CD14-positive monocyte (primary cell): Measurements from ENCODE around the gene RPSA. TPM values are rescaled to one million over a fixed set of nuclear protein-coding genes. Genes with fewer than 3 reads are reported as not detected.
"Not testable (repeated sequence)": the region's sequence is repeated elsewhere in the genome, so short reads cannot be mapped to it uniquely, and the experiment has no call there.

Experiments
- DNase-seq, 3 donors: peaks; one replicate each; pipeline ENCODE4 v3.0.0-alpha.2; 2011 to 2022
- H2AFZ ChIP-seq: 2 replicates; pipeline ENCODE4 v1.6.0; 2012; ENCODE audit warnings: mild to moderate bottlenecking, low read depth, low read length, inconsistent platforms; ENCODE audit not compliant: insufficient read depth, poor library complexity, severe bottlenecking
- H3K27ac ChIP-seq, 2 donors: 1 replicate in 1 of 2; 2 replicates in 1 of 2; pipeline ENCODE4 v1.5.1; 2012 to 2013; ENCODE audit warnings: low read length in 2 of 2, control low read depth in 1 of 2, inconsistent platforms in 1 of 2, low read depth in 1 of 2, mild to moderate bottlenecking in 1 of 2
- H3K27me3 ChIP-seq, 2 donors: one replicate each; pipeline versions ENCODE4 v1.6.0 to v1.6.1; 2011 to 2013; ENCODE audit warnings: low read length in 2 of 2; ENCODE audit not compliant: control insufficient read depth in 2 of 2, insufficient read depth in 2 of 2
- H3K36me3 ChIP-seq, 2 donors: replicated peaks in 1 of 2; 1 replicate in 1 of 2; 2 replicates in 1 of 2; pipeline versions ENCODE4 v1.5.1 to v1.6.1; 2012 to 2013; ENCODE audit warnings: low read length in 2 of 2, control low read depth in 1 of 2, inconsistent platforms in 1 of 2, mild to moderate bottlenecking in 1 of 2; ENCODE audit not compliant: insufficient read depth in 2 of 2, control insufficient read depth in 1 of 2
- H3K4me1 ChIP-seq, 2 donors: 1 replicate in 1 of 2; 2 replicates in 1 of 2; pipeline versions ENCODE4 v1.5.1 to v1.6.1; 2012 to 2013; ENCODE audit warnings: low read length in 2 of 2, control low read depth in 1 of 2, inconsistent platforms in 1 of 2, mild to moderate bottlenecking in 1 of 2, moderate library complexity in 1 of 2; ENCODE audit not compliant: insufficient read depth in 2 of 2, control insufficient read depth in 1 of 2
- H3K4me2 ChIP-seq: replicated peaks from 2 replicates; pipeline ENCODE3; 2012; ENCODE audit warnings: low read length, moderate library complexity, mild to moderate bottlenecking; ENCODE audit not compliant: poor library complexity, severe bottlenecking; ENCODE audit errors: extremely low read depth
- H3K4me3 ChIP-seq, 3 experiments: fragments of 200-600 bp in 1 of 3; sonication (generic) in 1 of 3; replicated peaks in 1 of 3; 1 replicate in 2 of 3; 2 replicates in 1 of 3; pipeline ENCODE4 v1.5.1; 2011 to 2013; ENCODE audit warnings: low read length in 3 of 3, mild to moderate bottlenecking in 3 of 3, control low read depth in 2 of 3, low read depth in 2 of 3, inconsistent platforms in 1 of 3, moderate library complexity in 1 of 3
- H3K79me2 ChIP-seq: 2 replicates; pipeline ENCODE4 v1.6.0; 2012; ENCODE audit warnings: mild to moderate bottlenecking, control low read depth, inconsistent platforms, low read length, moderate library complexity; ENCODE audit not compliant: insufficient read depth
- H3K9ac ChIP-seq: 2 replicates; pipeline ENCODE4 v1.6.0; 2017; ENCODE audit warnings: low read length, mild to moderate bottlenecking; ENCODE audit not compliant: insufficient read depth, poor library complexity, severe bottlenecking
- H3K9me3 ChIP-seq, 2 donors: replicated peaks in 1 of 2; 1 replicate in 1 of 2; 2 replicates in 1 of 2; pipeline versions ENCODE4 v1.5.1 to v1.6.1; 2012 to 2013; ENCODE audit warnings: low read length in 2 of 2, control low read depth in 1 of 2; ENCODE audit not compliant: control insufficient read depth in 1 of 2, insufficient read depth in 1 of 2
- H4K20me1 ChIP-seq: 2 replicates; pipeline ENCODE4 v1.6.0; 2012; ENCODE audit warnings: mild to moderate bottlenecking, low read length, control low read depth, moderate library complexity; ENCODE audit not compliant: insufficient read depth
- H3K27ac Mint-ChIP-seq, 7 donors: one replicate each; pipeline ENCODE4 v1.8.0; 2020; ENCODE audit warnings: mild to moderate bottlenecking in 7 of 7, mixed read lengths in 7 of 7, moderate library complexity in 6 of 7, inconsistent platforms in 2 of 7
- H3K27me3 Mint-ChIP-seq, 3 donors: one replicate each; pipeline ENCODE4 v1.8.0; 2021 to 2022; ENCODE audit warnings: low read depth in 3 of 3, mild to moderate bottlenecking in 3 of 3, mixed read lengths in 3 of 3, moderate library complexity in 3 of 3, inconsistent platforms in 1 of 3
- H3K36me3 Mint-ChIP-seq, 2 donors: one replicate each; pipeline ENCODE4 v1.8.0; 2020; ENCODE audit warnings: mixed read lengths in 2 of 2, inconsistent platforms in 1 of 2, mild to moderate bottlenecking in 1 of 2
- H3K4me1 Mint-ChIP-seq: one replicate; pipeline ENCODE4 v1.8.0; 2020; ENCODE audit warnings: mild to moderate bottlenecking, mixed read lengths
- H3K4me3 Mint-ChIP-seq, 2 donors: one replicate each; pipeline ENCODE4 v1.8.0; 2020; ENCODE audit warnings: mild to moderate bottlenecking in 2 of 2, mixed read lengths in 2 of 2, moderate library complexity in 1 of 2
- H3K9me3 Mint-ChIP-seq, 7 donors: one replicate each; pipeline ENCODE4 v1.8.0; 2020 to 2022; ENCODE audit warnings: mixed read lengths in 7 of 7, mild to moderate bottlenecking in 6 of 7, moderate library complexity in 6 of 7, inconsistent platforms in 2 of 7
- CTCF ChIP-seq: fragments of 200-600 bp; IDR thresholded peaks from one replicate; pipeline ENCODE4 v1.8.0; 2022; ENCODE audit warnings: antibody characterized with exemption, mild to moderate bottlenecking
- WGBS: methylation state at CpG from one replicate; pipeline ENCODE4 v1.1.5; 2013; ENCODE audit warnings: missing lambda C conversion rate; ENCODE audit not compliant: insufficient coverage; 5-methylcytosine and 5-hydroxymethylcytosine counted together
- intact Hi-C, 2 donors: fragments of 100-400 bp; cut with micrococcal nuclease; formaldehyde crosslinking; loops; one replicate each; pipeline versions ENCODE4 v1.15.0 to v1.15.1; 2023
- polyA plus RNA-seq, 3 donors: library from polyadenylated mRNA; depleted of rRNA in 1 of 3; unstranded in 2 of 3; stranded (reverse) in 1 of 3; fragments of 300-500 nt in 2 of 3; fragments of >200 nt in 1 of 3; fragmentation: Illumina TruSeq in 2 of 3; gene quantifications; 1 replicate in 2 of 3; 2 replicates in 1 of 3; pipeline ENCODE4 v1.2.3, GENCODE V29; 2012 to 2021

The RPSA gene
- polyA plus RNA-seq, 3 donors, result 172 to 574 (median 219) TPM

- no peaks in the 10 kb centered on the region for H3K79me2 ChIP-seq
- peaks cover 8 to 17% (median 12%) of the 10 kb centered on the region in 3 donors for H3K27me3 Mint-ChIP-seq
- H3K9ac ChIP-seq, result no peak overlapping the region
- H4K20me1 ChIP-seq, result peaks cover 6% of the 10 kb centered on the region
- H3K4me2 ChIP-seq, result no peak overlapping the region
- H3K4me3 Mint-ChIP-seq, result no peak overlapping the region
- H3K36me3 ChIP-seq, result peaks cover 28 to 41% of the 10 kb centered on the region in 2 donors
- no peaks in the 10 kb centered on the region for H3K9me3 ChIP-seq
- no peaks in the 10 kb centered on the region for H3K4me1 ChIP-seq
- peak overlapping the region in 1 of 7 donors; percentile 33 for H3K27ac Mint-ChIP-seq
- H3K9me3 Mint-ChIP-seq, result peaks cover 0 to 1% (median 0%) of the 10 kb centered on the region in 7 donors
- peaks cover 0 to 2% of the 10 kb centered on the region in 2 donors for H3K27me3 ChIP-seq
- no peak for DNase-seq
- H3K36me3 Mint-ChIP-seq, result peaks cover 34 to 36% of the 10 kb centered on the region in 2 donors
- TF ChIP-seq CTCF, result no peak
- intact Hi-C loops, result no loop called here
- H3K4me1 Mint-ChIP-seq, result peaks cover 7% of the 10 kb centered on the region
- 100% methylated on average over 1 of the region's 1 CpG for WGBS
- H2AFZ ChIP-seq, result no peak overlapping the region
- H3K4me3 ChIP-seq, result no peak overlapping the region
- H3K27ac ChIP-seq, result no peak overlapping the region
These were observed 9.5 kb downstream of the RPSA start for GRCh38 chr3:39415983-39416382.

- H3K27me3 ChIP-seq, DNase-seq, H3K9ac ChIP-seq, H3K4me1 ChIP-seq, H4K20me1 ChIP-seq, H3K4me3 Mint-ChIP-seq, H3K27ac ChIP-seq, intact Hi-C loops, H3K9me3 Mint-ChIP-seq, H3K79me2 ChIP-seq, H3K4me3 ChIP-seq, H3K9me3 ChIP-seq, H3K4me2 ChIP-seq, H3K4me1 Mint-ChIP-seq, H3K27ac Mint-ChIP-seq, H2AFZ ChIP-seq: not testable (repeated sequence)
- peaks cover 9 to 17% (median 12%) of the 10 kb centered on the region in 3 donors for H3K27me3 Mint-ChIP-seq
- H3K36me3 Mint-ChIP-seq, result peaks cover 24 to 26% of the 10 kb centered on the region in 2 donors
- no CpG with 5 or more reads among the region's 3 CpGs for WGBS
- peaks cover 18 to 31% of the 10 kb centered on the region in 2 donors for H3K36me3 ChIP-seq
These were observed 10.5 kb downstream of the RPSA start for GRCh38 chr3:39416998-39417397.

- H3K36me3 Mint-ChIP-seq, H3K4me1 ChIP-seq, DNase-seq, H3K4me2 ChIP-seq, H3K4me1 Mint-ChIP-seq, H3K27ac ChIP-seq, intact Hi-C loops, H3K9me3 Mint-ChIP-seq, H3K9ac ChIP-seq, H3K27me3 ChIP-seq, H4K20me1 ChIP-seq, H3K79me2 ChIP-seq, H3K4me3 ChIP-seq, H3K27ac Mint-ChIP-seq, H2AFZ ChIP-seq, H3K9me3 ChIP-seq: not testable (repeated sequence)
- Mint-ChIP-seq H3K27me3 (peaks cover 9 to 17% (median 14%) of the 10 kb centered on the region in 3 donors), H3K4me3 (peak overlapping the region in 1 of 2 donors; percentile 28)
- WGBS, result 0% methylated on average over 2 of the region's 14 CpGs
- peaks cover 1 to 14% of the 10 kb centered on the region in 2 donors for H3K36me3 ChIP-seq
These were observed 12.2 kb downstream of the RPSA start for GRCh38 chr3:39418556-39419225.
